Measurements from ENCODE around the gene OSBPL1A. TPM values are rescaled to one million over a fixed set of nuclear protein-coding genes. Genes with fewer than 3 reads are reported as not detected.

OSBPL1A gene
- total RNA-seq, 1 experiment from 2014 or later = 53.1 TPM

DNA sequence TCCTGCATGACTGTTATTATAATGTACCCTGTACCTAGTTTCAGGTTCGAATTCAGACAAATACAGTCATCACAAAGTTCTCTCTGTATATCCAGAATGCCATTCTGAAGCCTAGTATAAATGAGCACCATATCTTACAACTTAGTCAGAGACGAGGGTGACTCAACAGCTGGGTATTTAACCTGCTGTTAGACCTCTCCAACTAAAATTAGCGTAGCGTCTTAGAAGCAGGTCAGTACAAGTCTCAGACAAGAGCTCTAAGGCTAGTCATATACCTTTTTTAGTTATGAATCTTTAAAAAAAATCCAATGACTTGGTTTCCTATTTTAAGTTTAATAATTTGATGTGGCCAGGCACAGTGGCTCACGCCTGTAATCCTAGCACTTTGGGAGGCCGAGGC is 184.7 kb downstream of the OSBPL1A start:
- Mint-ChIP-seq H3K36me3 (0 out of 2 replicates have a peak, but pooled peaks cover 3% of the 10 kb centered on the region), H3K9me3 (no peaks in the 10 kb centered on the region), H3K4me1 (peaks cover 30% of the 10 kb centered on the region), H3K27ac (no peak overlapping the region), H3K27me3 (ENCODE audit: low read depth) (no peaks in the 10 kb centered on the region), H3K4me3 (no peak overlapping the region)
- no peak for ATAC-seq
- DNase-seq (ENCODE audit: low spot score) = no peak
- ChIA-PET POLR2A (no interaction called here), CTCF (interaction anchor here (2.3 kb wide), 1 partner anchor 36 kb away, joined by 9 read pairs; no protein-coding TSS in a partner anchor)
- no peak for TF ChIP-seq ZNF416 (CRISPR knock-in tag; IDR thresholded peaks at IDR 0.05)
- no peak for TF ChIP-seq ESRRA (CRISPR knock-in tag; IDR thresholded peaks at IDR 0.05; ENCODE audit: borderline replicate concordance)
- TF ChIP-seq RELA (CRISPR knock-in tag; IDR thresholded peaks at IDR 0.05; ENCODE audit: borderline replicate concordance) = no peak
- TF ChIP-seq ZNF219 (CRISPR knock-in tag; IDR thresholded peaks at IDR 0.05; ENCODE audit: borderline replicate concordance) = no peak
- TF ChIP-seq TEAD4 (CRISPR knock-in tag; IDR thresholded peaks at IDR 0.05) = no peak
- TF ChIP-seq NR1H2 (CRISPR knock-in tag; IDR thresholded peaks at IDR 0.05) = no peak

DNA sequence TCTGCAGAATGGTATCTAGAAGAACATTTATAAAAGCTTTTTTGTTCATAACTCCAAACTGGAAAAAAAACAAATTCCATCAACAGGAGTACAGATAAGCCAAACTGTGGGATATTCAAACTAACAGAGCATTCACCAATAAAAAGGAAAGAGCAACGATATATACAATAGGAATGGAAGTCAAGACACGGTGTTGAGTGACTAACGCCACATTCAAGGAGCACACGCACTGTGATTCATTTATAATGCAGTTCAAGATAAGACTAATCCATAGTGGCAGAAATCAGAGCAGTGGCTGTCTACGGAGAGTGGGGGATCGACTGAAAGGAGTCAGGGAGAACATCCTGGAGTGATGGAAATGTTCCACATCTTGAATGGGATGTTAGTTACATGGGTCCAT is 188.1 kb downstream of the OSBPL1A start:
- Mint-ChIP-seq H3K4me1 (peaks cover 23% of the 10 kb centered on the region), H3K27me3 (ENCODE audit: low read depth) (no peaks in the 10 kb centered on the region), H3K36me3 (0 out of 2 replicates have a peak, but pooled peaks cover 3% of the 10 kb centered on the region), H3K4me3 (no peak overlapping the region), H3K9me3 (no peaks in the 10 kb centered on the region), H3K27ac (peak overlapping the region; percentile 16; the same call in 1 of the 2 replicates)
- POLR2A ChIA-PET = no interaction called here
- DNase-seq (ENCODE audit: low spot score) = no peak
- CTCF ChIA-PET = no interaction called here
- no peak for ATAC-seq
- TF ChIP-seq RORB (CRISPR knock-in tag; IDR thresholded peaks at IDR 0.05) = no peak
- TF ChIP-seq SOX15 (CRISPR knock-in tag; IDR thresholded peaks at IDR 0.05) = no peak
- TF ChIP-seq OVOL2 (CRISPR knock-in tag; IDR thresholded peaks at IDR 0.05; ENCODE audit: borderline replicate concordance) = no peak
- TF ChIP-seq, protein P1, sequence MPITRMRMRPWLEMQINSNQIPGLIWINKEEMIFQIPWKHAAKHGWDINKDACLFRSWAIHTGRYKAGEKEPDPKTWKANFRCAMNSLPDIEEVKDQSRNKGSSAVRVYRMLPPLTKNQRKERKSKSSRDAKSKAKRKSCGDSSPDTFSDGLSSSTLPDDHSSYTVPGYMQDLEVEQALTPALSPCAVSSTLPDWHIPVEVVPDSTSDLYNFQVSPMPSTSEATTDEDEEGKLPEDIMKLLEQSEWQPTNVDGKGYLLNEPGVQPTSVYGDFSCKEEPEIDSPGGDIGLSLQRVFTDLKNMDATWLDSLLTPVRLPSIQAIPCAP (CRISPR knock-in tag; IDR thresholded peaks at IDR 0.05) = no peak
- TF ChIP-seq SP1 (CRISPR knock-in tag; conservative IDR thresholded peaks at IDR 0.05) = no peak
- TF ChIP-seq FOXP1 (CRISPR knock-in tag; IDR thresholded peaks at IDR 0.05; ENCODE audit: borderline replicate concordance) = no peak
- TF ChIP-seq, protein P2, sequence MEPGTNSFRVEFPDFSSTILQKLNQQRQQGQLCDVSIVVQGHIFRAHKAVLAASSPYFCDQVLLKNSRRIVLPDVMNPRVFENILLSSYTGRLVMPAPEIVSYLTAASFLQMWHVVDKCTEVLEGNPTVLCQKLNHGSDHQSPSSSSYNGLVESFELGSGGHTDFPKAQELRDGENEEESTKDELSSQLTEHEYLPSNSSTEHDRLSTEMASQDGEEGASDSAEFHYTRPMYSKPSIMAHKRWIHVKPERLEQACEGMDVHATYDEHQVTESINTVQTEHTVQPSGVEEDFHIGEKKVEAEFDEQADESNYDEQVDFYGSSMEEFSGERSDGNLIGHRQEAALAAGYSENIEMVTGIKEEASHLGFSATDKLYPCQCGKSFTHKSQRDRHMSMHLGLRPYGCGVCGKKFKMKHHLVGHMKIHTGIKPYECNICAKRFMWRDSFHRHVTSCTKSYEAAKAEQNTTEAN (CRISPR knock-in tag; IDR thresholded peaks at IDR 0.05) = no peak
- no peak for TF ChIP-seq ESRRA (CRISPR knock-in tag; IDR thresholded peaks at IDR 0.05; ENCODE audit: borderline replicate concordance)
- no peak for TF ChIP-seq GRHL2 (CRISPR knock-in tag; IDR thresholded peaks at IDR 0.05; ENCODE audit: insufficient replicate concordance, severe bottlenecking)
- TF ChIP-seq ZNF671 (CRISPR knock-in tag; IDR thresholded peaks at IDR 0.05) = no peak
- no peak for TF ChIP-seq TCF7 (CRISPR knock-in tag; IDR thresholded peaks at IDR 0.05; ENCODE audit: low read depth)
- no peak for TF ChIP-seq IRF2 (CRISPR knock-in tag; IDR thresholded peaks at IDR 0.05; ENCODE audit: borderline replicate concordance, low read depth)
- TF ChIP-seq, protein P3, sequence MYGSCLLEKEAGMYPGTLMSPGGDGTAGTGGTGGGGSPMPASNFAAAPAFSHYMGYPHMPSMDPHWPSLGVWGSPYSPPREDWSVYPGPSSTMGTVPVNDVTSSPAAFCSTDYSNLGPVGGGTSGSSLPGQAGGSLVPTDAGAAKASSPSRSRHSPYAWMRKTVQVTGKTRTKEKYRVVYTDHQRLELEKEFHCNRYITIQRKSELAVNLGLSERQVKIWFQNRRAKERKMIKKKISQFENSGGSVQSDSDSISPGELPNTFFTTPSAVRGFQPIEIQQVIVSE (CRISPR knock-in tag; IDR thresholded peaks at IDR 0.05; ENCODE audit: borderline replicate concordance) = no peak
- no peak for TF ChIP-seq NFYB (CRISPR knock-in tag; conservative IDR thresholded peaks at IDR 0.05; ENCODE audit: low read depth)
- TF ChIP-seq ZNF232 (CRISPR knock-in tag; IDR thresholded peaks at IDR 0.05) = no peak
- no peak for TF ChIP-seq CREM (CRISPR knock-in tag; IDR thresholded peaks at IDR 0.05)
- no peak for TF ChIP-seq MXD4 (CRISPR knock-in tag; IDR thresholded peaks at IDR 0.05; ENCODE audit: borderline replicate concordance)
- TF ChIP-seq HMGA2 (CRISPR knock-in tag; IDR thresholded peaks at IDR 0.05) = no peak

Data from WTC11 (cell line).